Kidney capillary endothelial cell (primary cell): ENCODE measurements around the gene DCUN1D4.
A peak's percentile ranks its signal among the peaks of the same experiment; 100 is the strongest.
"Not testable (repeated sequence)": the region's sequence is repeated elsewhere in the genome, so short reads cannot be mapped to it uniquely, and the experiment has no call there.

ENCODE experiments used
- DNase-seq: peaks from one replicate; pipeline ENCODE4 v3.0.0-alpha.2; 2018; ENCODE audit warnings: low spot score

Gene DCUN1D4

GRCh38 chr4:51855270-51855669 is 12.3 kb downstream of the DCUN1D4 start:
- no peak for DNase-seq

- no peak for DNase-seq
Observed at GRCh38 chr4:51855751-51856150, 12.8 kb downstream of the DCUN1D4 start.

- no peak for DNase-seq
Observed at GRCh38 chr4:51858605-51859202, 15.8 kb downstream of the DCUN1D4 start.

- no peak for DNase-seq
Observed at GRCh38 chr4:51859476-51860031, 16.6 kb downstream of the DCUN1D4 start.

- no peak for DNase-seq
Observed at GRCh38 chr4:51862199-51862598, 19.2 kb downstream of the DCUN1D4 start.

GRCh38 chr4:51862781-51863180 is 19.8 kb downstream of the DCUN1D4 start:
- no peak for DNase-seq

GRCh38 chr4:51865717-51866116 is 22.8 kb downstream of the DCUN1D4 start:
- DNase-seq, result no peak

- DNase-seq, result no peak
Observed at GRCh38 chr4:51866835-51867234, 23.9 kb downstream of the DCUN1D4 start.

GRCh38 chr4:51867689-51868448 is 24.9 kb downstream of the DCUN1D4 start:
- DNase-seq, result no peak

- no peak for DNase-seq
Observed at GRCh38 chr4:51868449-51868847, 25.5 kb downstream of the DCUN1D4 start.

- DNase-seq, result no peak
Observed at GRCh38 chr4:51870441-51871188, 27.7 kb downstream of the DCUN1D4 start.

- no peak for DNase-seq
Observed at GRCh38 chr4:51872283-51872997, 29.5 kb downstream of the DCUN1D4 start.

- DNase-seq, result no peak
Observed at GRCh38 chr4:51874551-51874950, 31.6 kb downstream of the DCUN1D4 start.

- DNase-seq, result no peak
Observed at GRCh38 chr4:51878431-51878830, 35.5 kb downstream of the DCUN1D4 start.

GRCh38 chr4:51880016-51880915 is 37.3 kb downstream of the DCUN1D4 start:
- no peak for DNase-seq

GRCh38 chr4:51884055-51884454 is 41.1 kb downstream of the DCUN1D4 start:
- DNase-seq, result no peak

GRCh38 chr4:51884606-51885005 is 41.7 kb downstream of the DCUN1D4 start:
- DNase-seq, result no peak

- peak; percentile 22 for DNase-seq
Observed at GRCh38 chr4:51885363-51885762, 42.4 kb downstream of the DCUN1D4 start.

GRCh38 chr4:51890760-51891159 is 47.8 kb downstream of the DCUN1D4 start:
- no peak for DNase-seq

- DNase-seq, result not testable (repeated sequence)
Observed at GRCh38 chr4:51893402-51893801, 50.4 kb downstream of the DCUN1D4 start.

- DNase-seq, result peak; percentile 38
Observed at GRCh38 chr4:51894059-51894645, 51.2 kb downstream of the DCUN1D4 start.
